Uterus (tissue), 2 donors: ENCODE data around the gene TMEM117.

Experiments used
- POLR2A ChIP-seq, 2 donors: fragments of 450-650 bp; IDR thresholded peaks; one replicate each; pipeline ENCODE4 v1.6.1; 2016; ENCODE audit warnings: antibody characterized with exemption in 2 of 2, mild to moderate bottlenecking in 1 of 2, moderate library complexity in 1 of 2
- TF ChIP-seq, protein P1 (sequence below), 4 experiments: fragments of 200-600 bp in 2 of 4; fragments of 450-650 bp in 2 of 4; sonication (generic) in 2 of 4; IDR thresholded peaks; one replicate each; pipeline ENCODE4 v1.5.1; 2016 to 2019; ENCODE audit warnings: antibody characterized with exemption in 4 of 4, mild to moderate bottlenecking in 2 of 4, moderate library complexity in 1 of 4

DNA sequence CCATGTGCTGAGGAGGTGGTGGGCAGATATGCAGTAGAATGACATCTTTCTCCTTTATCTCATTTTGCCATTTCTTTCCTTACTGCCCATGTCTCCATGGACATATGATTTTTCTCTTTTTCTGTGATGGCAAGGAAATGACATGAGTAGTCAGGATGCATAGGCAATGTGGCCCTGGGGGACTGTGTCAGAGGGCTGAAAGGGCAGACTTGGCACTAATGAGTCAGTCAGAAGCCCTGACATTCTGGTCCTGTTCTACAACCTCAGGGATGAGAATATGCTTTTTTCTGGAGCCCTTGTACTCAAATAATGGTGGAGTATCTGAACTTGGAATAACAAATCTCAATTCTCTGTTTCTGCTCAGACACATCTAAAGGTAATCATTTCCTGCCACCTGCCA, 167.8 kb downstream of the TMEM117 start:
- TF ChIP-seq, protein P1, sequence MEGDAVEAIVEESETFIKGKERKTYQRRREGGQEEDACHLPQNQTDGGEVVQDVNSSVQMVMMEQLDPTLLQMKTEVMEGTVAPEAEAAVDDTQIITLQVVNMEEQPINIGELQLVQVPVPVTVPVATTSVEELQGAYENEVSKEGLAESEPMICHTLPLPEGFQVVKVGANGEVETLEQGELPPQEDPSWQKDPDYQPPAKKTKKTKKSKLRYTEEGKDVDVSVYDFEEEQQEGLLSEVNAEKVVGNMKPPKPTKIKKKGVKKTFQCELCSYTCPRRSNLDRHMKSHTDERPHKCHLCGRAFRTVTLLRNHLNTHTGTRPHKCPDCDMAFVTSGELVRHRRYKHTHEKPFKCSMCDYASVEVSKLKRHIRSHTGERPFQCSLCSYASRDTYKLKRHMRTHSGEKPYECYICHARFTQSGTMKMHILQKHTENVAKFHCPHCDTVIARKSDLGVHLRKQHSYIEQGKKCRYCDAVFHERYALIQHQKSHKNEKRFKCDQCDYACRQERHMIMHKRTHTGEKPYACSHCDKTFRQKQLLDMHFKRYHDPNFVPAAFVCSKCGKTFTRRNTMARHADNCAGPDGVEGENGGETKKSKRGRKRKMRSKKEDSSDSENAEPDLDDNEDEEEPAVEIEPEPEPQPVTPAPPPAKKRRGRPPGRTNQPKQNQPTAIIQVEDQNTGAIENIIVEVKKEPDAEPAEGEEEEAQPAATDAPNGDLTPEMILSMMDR (IDR thresholded peaks at IDR 0.05): no peak
- no peak for TF ChIP-seq POLR2A (IDR thresholded peaks at IDR 0.05)
